GM18499 (cell line): ENCODE measurements around the gene GALNT18.

Experiments
- ATAC-seq: cut with Tn5 transposase; IDR thresholded peaks from one replicate; pipeline ENCODE4 v1.9.1; 2021; ENCODE audit warnings: moderate number of reproducible peaks; ENCODE audit not compliant: insufficient read depth, unreplicated experiment

The GALNT18 gene

DNA sequence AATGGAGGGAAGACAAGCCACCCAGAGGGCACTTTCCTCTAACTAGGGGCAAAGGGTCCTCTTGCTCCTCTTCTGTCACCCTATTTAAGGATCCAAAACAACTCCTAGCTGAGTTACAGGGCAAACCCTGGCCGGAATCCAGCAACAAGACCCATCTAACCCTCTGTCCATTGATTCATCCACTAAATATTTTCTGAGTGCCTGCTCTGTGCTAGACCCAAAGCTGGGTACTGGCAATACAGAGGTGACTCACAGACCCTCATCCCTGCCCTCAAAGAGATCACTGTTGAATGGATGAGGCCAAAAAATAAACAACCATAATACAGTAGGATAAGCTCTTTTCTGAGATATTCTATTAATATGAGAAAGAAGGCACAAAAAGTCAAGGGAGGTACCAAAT is 4.3 kb upstream of the GALNT18 start:
- ATAC-seq, result no peak

DNA sequence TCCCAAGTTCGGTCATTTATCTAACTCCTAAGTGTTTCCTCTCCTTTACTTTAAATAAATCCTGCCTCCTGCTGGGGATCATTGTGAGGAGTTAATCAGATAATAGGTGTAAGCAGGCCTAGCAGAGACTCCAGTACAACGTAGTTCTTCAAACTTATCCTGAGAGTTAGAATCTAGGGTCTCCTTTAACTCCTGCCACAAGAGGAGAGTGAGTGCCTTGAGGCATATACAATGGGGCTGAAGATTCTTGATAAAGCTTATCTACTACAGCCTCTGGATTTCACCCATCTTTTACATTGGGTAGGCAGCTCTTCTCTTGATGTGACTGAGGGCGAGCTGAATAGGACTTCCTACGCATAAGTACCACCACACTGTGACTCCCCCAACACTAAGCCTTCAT is 3.1 kb upstream of the GALNT18 start:
- no peak for ATAC-seq

DNA sequence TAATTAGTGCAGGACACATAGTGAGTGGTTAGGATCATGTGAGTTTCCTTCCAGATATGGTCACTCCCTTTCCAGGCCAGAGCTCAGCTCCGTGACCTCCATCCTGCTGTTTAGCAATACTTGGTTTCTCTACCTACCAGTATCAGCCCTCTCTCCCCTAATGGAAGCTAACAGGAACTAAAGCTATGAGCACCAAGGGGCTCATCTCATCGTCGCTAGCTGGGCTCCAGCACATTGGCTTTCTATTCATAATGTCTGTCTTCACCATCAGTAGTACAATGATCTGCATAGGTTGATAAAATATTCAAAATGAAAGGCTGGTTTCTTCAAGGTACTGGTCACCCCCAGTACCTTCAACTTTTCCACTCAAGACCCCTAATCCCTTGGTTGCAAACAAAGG is 2.4 kb upstream of the GALNT18 start:
- ATAC-seq, result no peak

DNA sequence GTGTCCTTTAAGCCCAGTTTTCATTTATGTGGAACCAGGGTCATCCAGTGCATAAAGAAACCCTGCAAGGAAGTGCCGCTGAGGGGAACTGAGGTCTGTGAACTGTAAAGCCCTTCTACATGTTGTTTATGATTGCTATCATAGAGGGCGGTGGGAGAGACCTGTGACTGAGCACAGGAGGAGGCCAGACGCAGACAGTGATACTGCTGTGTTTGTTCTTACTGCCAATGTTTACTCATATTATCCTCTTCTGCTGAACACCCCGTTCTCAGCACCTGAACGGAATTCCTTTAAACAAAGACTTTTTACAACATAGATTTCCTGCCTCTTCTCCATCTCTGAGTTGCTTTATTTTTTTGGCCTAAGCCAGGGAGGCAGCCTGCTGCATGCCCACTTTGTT is 967 bp upstream of the GALNT18 start:
- ATAC-seq, result no peak

DNA sequence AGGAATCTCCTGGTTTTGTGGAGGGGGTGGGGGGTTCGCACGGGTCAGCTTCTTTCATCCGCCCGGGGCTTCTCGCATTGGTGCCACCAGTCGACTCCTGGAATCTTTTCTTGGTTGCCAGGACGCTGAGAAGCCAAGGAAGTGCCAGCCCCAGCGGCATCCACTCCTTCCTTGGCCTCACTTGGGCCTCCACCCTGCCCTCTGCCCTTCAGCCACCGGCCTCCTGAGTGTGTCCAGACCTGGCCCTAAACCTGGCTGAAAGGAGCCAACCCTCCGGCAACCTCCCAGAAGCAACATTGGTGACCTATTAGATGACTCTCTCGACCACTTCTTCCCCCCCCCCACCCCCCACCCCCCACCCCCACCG is 518 bp upstream of the GALNT18 start:
- no peak for ATAC-seq

DNA sequence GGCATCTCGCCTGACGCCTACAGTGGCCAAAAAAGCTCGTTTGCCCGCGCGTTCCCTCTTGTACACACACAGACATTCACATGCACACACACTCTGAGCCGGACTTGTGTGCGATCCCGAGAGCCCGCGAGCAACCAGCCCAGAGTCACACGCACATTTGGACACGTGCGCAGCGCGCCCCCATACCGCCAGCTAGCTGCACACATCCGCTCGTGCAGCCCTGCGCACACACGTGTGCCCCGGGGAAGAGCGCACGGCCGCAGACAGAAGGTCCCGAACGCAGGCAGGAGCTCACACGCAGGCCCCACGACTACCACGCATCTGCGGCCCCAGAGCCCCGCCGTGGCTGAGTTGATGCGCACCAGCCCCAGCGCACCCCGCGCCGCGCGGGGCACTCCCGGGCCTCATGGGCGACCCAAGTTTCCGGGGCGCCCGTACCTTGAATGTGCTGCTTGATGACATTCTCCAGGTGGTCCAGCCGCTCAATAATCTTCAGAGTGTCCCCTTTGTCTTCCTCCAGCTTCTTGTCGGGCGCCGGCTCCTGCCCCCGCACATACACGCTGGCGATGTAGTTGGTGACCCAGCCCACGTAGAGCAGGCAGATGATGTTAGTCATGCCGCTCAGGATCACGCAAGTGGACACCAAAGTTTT is 758 bp downstream of the GALNT18 start:
- ATAC-seq, result no peak

DNA sequence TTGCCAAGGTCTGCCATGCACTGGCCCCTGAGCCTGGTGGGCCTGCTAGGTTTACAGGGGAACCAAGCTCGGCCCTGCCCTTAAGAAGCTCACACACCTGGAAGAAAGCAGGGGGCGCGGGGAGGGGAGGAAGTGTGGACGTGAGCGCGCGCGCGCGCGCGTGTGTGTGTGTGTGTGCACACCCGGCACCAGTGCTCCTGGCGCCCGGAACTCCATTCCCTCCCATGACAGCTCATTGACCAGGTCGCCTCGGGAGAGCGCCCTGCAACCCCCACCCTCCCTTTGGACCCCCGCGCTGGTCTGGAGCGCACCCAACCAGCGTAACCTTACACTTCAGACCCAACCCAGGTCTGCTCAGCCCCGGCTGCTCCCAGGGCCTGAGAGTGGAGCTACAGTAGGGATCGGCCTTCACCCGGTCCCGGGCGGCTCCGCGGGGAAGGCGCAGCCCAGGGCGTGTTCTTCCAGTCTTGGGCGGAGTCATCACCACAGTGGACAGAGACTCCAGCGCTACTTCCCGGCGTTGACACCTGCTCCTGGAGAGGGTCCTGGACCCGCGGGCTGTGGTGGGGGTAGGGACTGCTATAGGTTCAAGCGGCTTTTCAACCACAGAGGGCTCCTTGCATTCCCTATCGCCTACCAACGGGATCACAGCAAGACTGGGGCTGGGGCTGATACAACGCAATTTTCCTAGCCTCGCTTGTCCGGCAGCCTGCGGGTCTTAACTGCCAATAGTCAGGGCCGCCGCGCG is 1.5 kb downstream of the GALNT18 start:
- ATAC-seq, result no peak

DNA sequence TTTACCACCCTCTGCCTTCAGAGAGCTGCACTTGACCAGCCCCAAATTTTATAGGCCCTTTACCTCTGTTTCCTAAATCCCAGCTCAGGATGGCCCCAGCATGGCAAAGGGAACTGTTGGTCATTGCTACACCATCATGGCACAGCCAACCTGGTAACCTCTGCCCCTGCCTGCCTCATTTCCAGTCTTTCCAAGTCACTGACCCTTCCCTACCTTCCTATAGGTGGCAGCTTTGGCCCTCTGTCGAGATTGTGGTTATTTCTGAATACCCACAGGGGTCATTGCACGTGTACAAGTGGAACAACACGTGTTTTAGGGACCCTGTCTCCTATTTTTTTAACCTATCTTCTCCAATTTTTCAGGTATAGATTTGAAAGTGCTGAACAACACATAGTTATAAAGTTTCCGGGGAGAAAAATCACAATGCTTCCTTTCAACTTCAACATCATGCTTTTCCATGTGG is 2.8 kb downstream of the GALNT18 start:
- no peak for ATAC-seq

DNA sequence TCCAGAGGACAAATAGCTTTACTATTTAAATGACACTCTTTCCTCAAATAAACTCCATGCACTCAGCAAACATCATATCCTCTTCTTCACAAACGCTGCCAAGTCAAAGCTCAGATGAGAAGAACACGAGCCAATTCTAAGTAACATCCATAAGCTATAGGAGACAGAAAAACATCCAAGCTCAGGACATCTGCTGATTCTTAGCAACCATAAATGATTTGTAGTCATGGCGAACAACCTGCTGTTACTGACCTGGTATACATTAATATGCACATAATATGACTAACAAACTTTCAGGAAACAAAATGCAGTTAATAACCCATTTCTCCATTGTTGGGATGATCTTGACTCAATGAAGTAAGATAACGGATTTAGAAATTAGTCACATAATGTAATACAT is 6.7 kb downstream of the GALNT18 start:
- ATAC-seq, result no peak

DNA sequence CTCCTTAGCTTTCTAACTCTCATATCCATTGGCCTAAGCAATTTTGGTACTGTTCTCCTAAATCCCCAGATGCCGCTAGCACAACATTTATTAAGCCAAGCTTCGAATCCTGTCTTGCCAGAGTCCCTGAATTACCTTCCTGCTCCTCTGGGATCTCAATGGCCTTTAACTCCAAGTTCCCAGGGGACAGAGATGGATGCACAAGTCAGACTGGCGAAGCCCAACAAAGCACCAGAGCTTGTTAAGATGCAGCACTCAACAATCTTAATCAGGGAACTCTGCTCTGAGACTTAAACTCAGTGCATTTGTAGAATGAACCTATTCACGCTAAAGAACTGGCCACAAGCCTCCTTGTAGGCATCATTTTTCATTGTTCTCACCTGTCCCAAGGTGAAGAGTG is 9.4 kb downstream of the GALNT18 start:
- ATAC-seq, result no peak

DNA sequence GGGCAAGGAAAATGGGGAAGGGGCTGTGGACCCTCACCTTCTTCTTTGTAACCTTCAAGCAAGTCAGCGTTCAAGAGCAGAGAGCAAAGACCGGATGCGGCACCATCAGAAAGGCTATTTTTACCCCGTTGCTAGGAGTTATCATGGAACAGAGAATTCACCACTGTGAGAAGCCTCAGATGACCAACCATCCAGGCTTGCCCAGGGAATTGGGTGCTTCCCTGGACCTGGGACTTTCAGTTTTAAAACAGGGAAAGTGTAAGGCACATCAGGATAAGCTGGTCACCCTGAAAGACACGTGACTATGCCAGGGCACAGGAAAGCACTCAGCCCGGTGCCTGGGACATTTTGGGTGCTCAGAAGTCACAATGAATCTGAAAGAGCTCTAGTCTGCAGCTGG is 10.4 kb downstream of the GALNT18 start:
- ATAC-seq, result no peak

DNA sequence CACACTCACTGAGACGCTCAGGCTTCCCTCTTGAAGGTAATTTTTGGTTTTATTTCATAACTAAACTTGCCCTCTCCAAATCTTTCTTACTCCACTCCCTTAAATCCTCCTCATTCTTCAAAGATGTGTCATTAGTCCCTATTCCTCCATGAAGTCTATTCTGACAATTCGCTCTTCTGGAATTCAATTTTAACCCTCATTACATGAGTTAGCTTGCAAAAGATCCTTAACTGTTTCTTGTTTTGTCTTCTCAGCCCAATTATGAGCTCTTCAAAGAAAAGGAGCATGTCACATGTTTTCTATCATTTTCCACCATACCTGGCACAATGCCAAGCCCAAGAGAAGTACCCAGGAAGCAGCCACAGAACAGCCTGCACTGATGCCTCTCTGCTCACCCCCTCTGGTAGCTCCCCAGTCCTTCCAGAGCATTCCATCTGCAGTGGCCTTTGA is 13.0 kb downstream of the GALNT18 start:
- no peak for ATAC-seq

DNA sequence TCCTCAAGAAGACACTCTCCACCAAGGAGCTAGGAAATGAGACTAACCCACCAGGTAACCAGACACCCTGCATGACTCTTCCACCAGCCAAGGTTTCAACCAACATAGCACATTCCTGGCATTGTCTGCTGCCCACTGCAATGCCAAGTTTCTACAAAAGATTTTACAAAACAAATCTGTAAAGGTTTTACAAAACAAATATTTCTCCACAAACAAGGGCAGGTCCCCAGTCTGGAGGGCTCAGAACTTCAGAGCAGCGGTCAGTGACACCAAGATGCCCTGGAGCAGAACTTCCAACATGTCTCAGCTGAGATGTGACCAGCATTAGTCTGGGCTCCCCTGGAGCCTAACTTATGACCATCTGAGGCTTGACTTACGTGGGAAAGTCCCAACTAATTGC is 14.0 kb downstream of the GALNT18 start:
- no peak for ATAC-seq

DNA sequence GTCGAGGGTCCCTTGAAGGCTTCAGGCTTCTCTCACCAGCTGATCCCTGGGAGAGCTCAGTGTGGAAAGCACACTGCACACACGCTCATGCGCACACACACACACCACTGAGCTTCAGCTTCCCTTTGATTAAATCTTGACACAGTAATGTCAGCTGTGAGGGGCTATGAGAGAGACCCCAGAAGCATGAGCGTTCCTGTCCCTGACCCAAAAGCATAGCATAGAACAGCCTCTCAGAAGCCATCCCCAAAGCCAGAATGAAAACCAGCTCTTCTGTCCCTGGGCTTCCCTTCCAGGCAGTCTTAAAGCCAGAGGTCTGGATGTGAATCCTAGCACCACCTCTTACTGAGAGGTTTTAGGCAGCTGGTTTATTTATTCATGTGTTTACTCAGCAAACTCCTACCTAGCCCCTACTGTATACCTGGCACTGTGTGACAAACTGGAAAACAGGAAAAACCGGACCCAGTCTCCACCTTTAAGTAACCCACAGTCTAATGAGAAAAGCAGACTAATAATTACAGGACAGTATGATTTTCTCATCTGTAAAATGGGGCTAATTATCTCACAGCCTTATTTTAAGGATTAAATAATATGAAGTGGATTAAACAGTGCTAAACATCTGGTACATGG is 15.9 kb downstream of the GALNT18 start:
- no peak for ATAC-seq

DNA sequence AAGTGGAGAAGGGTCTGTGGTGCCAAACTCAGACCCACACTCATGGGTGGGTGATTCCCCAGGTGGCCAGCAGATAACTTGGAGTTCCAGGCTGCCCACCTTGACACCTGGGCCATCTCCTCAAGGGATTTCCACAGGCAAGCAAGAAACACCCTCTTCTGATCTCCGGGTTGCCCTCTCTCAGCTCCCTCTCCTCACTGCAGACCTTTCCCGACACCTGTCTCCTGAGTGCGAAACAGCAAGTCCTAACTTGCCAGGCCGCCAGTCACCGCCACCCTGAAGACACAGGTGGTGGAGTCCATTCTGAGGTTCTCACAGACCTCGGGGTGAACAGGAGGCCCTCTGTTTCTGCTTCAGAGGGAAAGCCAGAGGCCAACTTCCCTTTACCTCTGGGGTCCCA is 16.6 kb downstream of the GALNT18 start:
- ATAC-seq, result no peak

DNA sequence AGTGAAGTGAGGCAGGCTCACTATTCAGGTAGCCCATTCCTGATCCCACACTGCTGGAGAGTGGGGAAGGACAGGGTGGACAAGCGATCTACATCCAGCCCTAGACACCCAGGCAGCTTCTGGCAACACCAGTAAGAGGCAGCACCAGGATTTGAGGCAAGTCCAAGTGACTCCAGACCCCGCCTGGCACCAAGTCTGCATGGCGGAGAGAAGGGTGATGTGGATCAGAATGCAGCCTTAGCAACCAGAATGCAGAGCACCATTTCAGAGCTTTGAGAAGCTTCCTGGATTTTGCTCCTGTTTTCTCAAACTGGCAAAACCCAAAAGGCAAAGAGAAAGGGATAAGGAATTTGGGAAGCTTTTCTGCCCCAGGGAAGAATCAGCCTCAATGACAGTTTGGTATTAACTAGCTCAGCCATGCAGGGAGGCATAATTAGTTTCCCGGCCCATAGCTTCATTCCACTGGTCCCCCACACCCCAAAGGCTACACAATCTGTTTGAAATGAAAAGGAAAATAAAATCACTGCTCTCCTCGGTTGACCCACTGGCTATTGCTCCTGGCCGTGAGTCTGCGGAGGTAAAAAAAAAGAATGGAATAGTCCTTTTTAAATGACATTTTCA is 17.3 kb downstream of the GALNT18 start:
- no peak for ATAC-seq

DNA sequence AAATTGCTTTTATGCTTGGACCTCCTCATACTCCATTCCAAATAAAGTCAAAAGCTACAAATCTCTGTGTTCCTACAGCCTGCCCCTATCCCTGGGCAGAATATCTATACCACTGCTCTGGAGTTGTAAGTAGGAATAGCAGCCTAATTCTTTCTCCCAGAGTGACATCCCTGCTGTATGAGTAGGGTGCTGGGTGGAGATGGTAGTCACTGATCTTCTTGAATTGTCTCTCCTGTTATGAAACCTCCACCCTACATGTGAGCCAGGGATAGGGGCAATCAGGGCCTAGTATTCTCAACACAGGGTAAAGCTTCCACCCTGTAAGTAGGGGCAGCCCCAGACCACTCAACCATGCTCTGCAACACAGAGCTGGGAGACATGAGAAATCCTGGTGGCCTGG is 19.8 kb downstream of the GALNT18 start:
- ATAC-seq, result no peak

DNA sequence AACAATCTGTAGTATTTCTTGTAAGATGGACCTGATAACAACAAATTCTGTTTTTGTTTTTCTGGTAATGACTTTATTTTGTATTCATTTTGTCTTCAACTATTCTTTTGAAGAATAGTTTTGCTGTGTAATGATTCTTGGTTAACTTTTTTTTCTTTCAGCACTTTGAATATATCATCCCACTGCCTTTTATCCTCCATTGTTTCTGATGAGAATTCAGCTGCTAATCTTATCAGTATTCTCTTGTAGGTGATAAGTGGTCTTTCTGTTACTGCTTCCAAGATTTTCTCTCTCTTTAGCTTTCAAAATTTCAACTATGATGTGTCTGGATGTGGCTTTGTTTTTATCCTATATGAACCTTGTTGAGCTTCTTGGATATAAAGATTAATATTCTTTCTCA is 21.5 kb downstream of the GALNT18 start:
- no peak for ATAC-seq

DNA sequence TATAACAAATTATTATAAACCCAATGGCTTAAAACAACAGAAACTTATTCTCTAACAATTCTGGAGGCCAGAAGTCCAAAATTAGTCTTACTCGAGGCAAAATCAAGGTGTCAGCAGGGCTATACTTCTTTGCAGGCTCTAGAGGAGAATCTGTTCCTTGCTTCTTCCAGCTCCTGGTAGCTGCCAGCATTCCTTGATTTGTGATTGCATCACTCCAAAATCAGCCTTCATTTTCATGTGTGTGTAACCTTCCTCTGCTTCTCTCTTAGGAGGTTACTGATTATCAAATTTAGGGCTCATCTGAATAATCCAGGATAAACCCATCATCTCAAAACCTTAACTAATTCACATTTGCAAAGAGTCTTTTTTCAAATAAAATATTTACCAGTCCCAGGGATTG is 23.6 kb downstream of the GALNT18 start:
- ATAC-seq, result no peak

DNA sequence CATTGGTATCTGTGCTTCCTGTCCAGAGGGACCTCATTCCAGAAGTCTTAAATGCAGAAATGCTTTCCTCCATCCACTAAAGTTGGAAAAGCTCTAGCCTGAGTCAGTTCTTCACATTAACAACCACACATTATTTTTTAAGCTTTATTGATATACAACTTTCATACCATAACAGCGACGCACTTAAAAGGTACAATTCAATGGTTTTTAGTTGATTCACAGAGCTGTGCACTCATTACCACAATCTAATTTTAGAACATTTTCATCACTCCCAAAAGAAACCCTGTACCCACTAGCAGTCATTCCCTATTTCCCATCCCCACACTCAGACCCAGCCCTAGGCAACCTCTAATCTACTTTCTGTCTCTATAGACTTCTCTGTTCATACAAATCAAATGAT is 27.6 kb downstream of the GALNT18 start:
- no peak for ATAC-seq

DNA sequence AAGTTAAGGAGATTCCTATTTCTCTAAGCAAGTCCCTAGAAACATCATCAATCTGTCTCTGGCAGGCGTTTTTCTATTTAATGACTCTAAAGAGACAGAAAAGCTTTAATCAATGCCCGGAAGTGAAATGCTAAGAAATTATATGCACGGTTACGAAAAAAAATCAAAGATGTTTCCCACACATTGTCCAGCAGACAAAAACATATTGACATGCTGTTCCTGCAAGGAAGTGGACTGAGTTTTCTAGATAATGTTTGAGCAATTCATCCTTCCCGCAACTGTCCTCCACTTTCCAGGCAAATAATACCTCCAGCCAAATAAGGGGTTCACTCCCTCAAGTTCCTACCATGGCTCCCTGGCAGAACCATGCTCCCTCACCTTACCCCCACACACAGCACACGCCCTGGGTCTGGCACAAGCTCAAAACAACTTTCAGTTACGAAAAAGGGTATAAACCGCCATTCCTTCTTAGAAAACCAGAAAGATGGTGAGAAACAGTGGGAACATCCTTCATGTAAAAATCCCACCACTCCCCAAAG is 29.6 kb downstream of the GALNT18 start:
- no peak for ATAC-seq
